Kidney epithelial cell (primary cell): ENCODE measurements around the gene AHCTF1. TPM values are rescaled to one million over a fixed set of nuclear protein-coding genes. Genes with fewer than 3 reads are reported as not detected.
"Not testable (repeated sequence)": the region's sequence is repeated elsewhere in the genome, so short reads cannot be mapped to it uniquely, and the experiment has no call there.

ENCODE experiments used
- DNase-seq: peaks from one replicate; pipeline ENCODE4 v3.0.0-alpha.2; 2010; ENCODE audit warnings: low read depth
- H3K27me3 ChIP-seq: 2 replicates; pipeline ENCODE4 v1.6.0; 2011; ENCODE audit warnings: low read length; ENCODE audit not compliant: control insufficient read depth, insufficient read depth
- H3K36me3 ChIP-seq: 2 replicates; pipeline ENCODE4 v1.5.1; 2011; ENCODE audit warnings: low read length; ENCODE audit not compliant: control insufficient read depth, insufficient read depth
- H3K4me3 ChIP-seq: 2 replicates; pipeline ENCODE4 v1.5.1; 2011; ENCODE audit warnings: low read depth, mild to moderate bottlenecking, control low read depth, low read length
- total RNA-seq: library from RNA; depleted of rRNA; stranded (reverse); fragments of >200 nt; gene quantifications from 2 replicates; pipeline ENCODE4 v1.2.3, GENCODE V29; 2015
- TF ChIP-seq, protein P1 (sequence below): IDR thresholded peaks from 2 replicates; pipeline ENCODE4 v1.5.1; 2011; ENCODE audit warnings: mild to moderate bottlenecking, moderate library complexity, low read length, control low read depth, inconsistent platforms; ENCODE audit not compliant: insufficient read depth, poor library complexity, severe bottlenecking

The AHCTF1 gene
- total RNA-seq, 1 donor from 2014 or later = 23.1 TPM

DNA sequence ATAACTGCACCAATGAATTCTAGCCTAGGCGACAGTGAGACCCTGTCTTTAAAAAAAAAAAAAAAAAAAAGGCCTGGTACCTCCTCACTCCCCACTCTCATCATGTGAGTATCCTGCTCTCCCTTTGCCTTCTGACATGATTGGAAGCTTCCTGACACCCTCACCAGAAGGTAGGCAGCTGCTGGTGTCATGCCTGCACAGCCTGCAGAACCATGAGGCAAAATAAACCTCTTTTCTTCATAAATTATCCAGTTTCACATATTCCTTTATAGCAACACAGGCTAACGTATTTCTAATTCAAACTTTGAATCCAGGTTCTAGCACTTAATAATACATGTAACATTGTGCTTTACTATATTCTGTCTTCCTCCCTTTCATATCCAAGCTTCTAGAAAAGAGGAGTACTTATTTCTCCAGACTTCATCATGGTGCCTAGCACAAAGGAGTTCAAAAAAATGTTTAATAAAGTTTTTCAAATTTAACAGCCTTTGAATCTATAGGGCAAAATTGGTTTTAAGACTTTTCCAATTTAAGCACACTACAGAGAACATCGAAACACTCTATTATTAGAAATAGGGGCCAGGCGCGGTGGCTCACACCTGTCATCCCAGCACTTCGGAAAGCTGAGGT is 5.6 kb downstream of the AHCTF1 start:
- no peak for DNase-seq
- Histone ChIP-seq H3K27me3 (no peaks in the 10 kb centered on the region), H3K4me3 (no peak overlapping the region), H3K36me3 (no peaks in the 10 kb centered on the region)
- TF ChIP-seq, protein P1, sequence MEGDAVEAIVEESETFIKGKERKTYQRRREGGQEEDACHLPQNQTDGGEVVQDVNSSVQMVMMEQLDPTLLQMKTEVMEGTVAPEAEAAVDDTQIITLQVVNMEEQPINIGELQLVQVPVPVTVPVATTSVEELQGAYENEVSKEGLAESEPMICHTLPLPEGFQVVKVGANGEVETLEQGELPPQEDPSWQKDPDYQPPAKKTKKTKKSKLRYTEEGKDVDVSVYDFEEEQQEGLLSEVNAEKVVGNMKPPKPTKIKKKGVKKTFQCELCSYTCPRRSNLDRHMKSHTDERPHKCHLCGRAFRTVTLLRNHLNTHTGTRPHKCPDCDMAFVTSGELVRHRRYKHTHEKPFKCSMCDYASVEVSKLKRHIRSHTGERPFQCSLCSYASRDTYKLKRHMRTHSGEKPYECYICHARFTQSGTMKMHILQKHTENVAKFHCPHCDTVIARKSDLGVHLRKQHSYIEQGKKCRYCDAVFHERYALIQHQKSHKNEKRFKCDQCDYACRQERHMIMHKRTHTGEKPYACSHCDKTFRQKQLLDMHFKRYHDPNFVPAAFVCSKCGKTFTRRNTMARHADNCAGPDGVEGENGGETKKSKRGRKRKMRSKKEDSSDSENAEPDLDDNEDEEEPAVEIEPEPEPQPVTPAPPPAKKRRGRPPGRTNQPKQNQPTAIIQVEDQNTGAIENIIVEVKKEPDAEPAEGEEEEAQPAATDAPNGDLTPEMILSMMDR = no peak

DNA sequence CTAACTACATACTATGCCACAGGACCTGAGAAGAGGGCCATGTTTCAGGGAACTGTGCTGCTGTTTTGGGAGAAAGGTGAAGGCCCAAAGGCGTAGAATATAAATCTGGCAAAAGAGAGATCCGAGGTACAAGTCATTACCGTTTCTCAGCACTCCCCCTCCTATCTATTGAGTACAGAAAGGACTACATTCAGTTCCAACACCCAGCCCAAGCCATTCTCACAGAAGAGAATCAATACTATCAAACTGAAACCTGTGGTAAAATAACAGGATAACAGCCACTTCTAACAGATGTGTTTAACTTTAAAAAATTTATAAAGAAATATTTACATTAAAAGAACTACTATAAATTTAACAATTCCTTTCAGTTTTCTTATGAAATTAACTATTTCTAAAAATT is 7.8 kb downstream of the AHCTF1 start:
- Histone ChIP-seq H3K27me3 (no peaks in the 10 kb centered on the region), H3K36me3 (no peaks in the 10 kb centered on the region), H3K4me3 (no peak overlapping the region)
- no peak for DNase-seq
- TF ChIP-seq, protein P1 = no peak

DNA sequence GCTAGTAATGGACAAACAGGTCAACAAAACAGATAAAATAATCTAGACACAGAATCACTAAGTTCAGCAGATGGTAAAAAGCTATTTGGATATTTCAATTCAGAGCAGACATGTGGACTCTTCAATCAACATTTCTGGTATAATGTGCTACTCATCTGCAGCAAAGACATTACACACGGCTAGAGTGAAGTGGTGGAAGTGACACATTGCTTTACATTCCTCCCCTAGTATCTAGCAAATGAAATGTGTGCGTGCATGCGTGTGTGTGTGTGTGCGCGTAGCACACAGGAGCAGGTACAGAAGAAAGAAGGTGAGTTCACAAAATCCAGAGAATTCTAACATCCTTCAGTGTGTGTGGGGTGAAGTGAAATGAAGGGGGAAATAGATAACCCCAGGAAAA is 8.3 kb downstream of the AHCTF1 start:
- TF ChIP-seq, protein P1 = no peak
- H3K36me3 ChIP-seq = no peaks in the 10 kb centered on the region
- no peak overlapping the region for H3K4me3 ChIP-seq
- no peaks in the 10 kb centered on the region for H3K27me3 ChIP-seq
- no peak for DNase-seq

DNA sequence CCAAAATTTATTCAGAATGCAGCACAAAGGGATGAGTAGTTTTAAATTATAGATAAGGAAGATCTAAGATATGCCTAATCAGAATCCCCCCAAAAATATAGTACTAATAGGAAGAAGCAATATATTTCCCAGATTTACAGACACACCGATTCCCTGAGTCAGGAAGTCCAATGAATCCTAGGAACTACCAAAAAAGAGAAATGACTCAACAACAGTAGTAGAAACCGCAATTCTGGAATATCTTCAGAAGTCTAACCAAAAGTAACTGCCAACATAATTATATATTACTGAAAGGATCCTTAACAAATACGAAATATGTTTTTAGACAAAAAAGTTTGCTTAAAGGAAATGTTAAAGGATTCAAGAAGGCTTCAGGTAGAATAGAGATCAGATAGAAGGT is 10.3 kb downstream of the AHCTF1 start:
- H3K4me3 ChIP-seq = no peak overlapping the region
- H3K36me3 ChIP-seq = no peaks in the 10 kb centered on the region
- DNase-seq = no peak
- no peaks in the 10 kb centered on the region for H3K27me3 ChIP-seq
- TF ChIP-seq, protein P1 = no peak

DNA sequence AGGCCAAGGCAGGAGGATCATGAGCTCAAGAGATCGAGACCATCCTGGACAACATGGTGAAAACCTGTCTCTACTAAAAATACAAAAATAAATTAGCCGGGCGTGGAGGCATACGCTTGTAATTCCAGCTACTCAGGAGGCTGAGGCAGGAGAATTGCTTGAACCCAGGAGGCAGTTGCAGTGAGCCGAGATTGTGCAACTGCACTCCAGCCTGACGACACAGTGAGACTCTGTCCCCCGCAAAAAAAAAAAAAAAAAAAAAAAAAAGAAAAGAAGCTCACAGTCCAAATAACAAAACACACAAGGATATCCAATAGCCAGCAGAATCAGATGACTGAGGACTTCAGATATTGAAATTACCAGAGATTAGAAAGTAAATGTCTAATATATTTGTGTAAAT is 11.8 kb downstream of the AHCTF1 start:
- Histone ChIP-seq H3K36me3 (no peaks in the 10 kb centered on the region), H3K4me3 (no peak overlapping the region), H3K27me3 (no peaks in the 10 kb centered on the region)
- no peak for DNase-seq
- TF ChIP-seq, protein P1 = no peak

DNA sequence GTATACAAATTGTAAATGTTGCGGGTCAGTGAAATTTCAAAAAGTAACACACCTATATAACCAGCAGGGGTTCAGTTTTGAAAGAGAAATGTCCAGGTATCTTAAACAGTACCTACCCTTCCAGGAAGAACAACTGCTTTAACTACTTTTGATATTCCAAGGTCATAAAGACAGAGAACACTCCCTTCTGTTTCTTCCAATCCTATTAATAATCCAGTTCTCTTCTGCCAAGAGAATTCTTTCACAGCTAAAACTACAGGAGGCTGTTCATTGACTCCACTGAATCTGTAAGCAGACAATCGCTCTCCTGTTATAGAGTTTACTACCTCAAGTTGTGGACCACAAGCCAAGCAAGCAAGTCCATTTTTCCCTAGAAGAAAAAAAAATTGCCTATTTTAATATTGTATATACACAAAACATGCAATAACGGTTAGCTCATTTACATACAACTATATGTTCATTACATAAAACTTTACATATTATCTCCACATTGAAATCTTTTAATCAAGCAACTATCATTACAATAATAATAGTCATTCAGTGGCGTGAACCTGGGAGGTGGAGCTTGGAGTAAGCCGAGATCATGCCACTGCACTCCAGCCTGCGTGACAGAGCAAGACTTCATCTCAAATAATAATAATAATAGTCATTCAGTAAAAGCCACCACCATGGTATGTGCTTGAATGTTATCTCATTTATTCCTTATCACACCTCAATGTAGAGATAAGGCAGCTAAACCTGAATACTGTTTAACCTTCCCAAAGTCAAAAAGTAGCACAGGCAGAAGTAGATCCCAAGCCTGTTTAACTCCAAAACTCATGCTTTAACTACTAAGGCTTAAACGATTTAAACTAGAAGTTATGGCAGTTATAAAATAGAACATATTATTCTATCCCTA is 15.5 kb downstream of the AHCTF1 start:
- H3K27me3 ChIP-seq, H3K36me3 ChIP-seq, H3K4me3 ChIP-seq, DNase-seq: not testable (repeated sequence)
